Measurements from ENCODE around the gene SHISAL2A.

The SHISAL2A gene

DNA sequence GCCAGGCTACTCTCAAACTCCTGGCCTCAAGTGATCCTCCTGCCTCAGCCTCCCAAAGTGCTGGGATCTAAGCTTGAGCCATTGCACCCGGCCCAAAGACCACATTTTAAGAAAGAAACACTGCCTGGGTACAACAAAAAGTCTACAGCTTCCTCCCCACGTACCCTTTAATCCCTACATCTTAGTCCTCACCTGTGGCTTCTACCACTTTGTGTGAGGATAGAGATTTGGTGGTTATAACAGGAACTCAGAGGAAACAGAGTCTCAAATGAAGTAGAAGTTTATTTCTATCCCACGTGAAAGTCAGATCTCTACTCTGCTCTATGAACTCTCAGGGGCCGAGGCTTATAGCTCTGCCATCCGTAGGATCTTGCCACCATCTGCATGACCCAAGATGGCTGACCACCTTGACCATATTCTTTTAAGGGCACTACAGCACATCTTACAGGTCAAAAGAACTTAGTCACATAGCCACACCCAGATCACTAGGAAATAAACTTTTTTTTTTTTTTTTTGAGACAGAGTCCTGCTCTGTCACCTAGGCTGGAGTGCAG lies 17.4 kb upstream of the SHISAL2A start:
- in situ Hi-C loops (cut with MboI; ENCODE audit: low sequenced_read_pairs) = no loop called here

DNA sequence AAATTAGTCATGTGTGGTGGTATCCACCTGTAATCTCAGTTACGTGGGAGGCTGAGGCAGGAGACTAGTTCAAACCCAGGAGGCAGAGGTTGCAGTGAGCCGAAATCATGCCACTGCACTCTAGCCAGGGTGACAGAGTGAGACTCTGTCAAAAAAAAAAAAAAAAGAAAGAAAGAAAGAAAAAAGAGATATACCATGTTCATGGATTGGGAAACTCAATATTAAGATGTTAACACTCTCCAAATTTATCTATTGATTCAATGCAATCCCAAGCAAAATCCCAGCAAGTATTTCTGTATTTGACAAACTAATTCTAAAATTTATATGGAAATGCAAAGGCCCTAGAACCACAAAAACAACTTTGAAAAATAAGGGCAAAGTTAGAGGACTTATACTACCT lies 11.0 kb upstream of the SHISAL2A start:
- in situ Hi-C loops (cut with MboI; ENCODE audit: low sequenced_read_pairs) = no loop called here

GRCh38 chr1:52623812-52624211 lies 9.2 kb upstream of the SHISAL2A start:
- in situ Hi-C loops (cut with MboI; ENCODE audit: low sequenced_read_pairs) = no loop called here

DNA sequence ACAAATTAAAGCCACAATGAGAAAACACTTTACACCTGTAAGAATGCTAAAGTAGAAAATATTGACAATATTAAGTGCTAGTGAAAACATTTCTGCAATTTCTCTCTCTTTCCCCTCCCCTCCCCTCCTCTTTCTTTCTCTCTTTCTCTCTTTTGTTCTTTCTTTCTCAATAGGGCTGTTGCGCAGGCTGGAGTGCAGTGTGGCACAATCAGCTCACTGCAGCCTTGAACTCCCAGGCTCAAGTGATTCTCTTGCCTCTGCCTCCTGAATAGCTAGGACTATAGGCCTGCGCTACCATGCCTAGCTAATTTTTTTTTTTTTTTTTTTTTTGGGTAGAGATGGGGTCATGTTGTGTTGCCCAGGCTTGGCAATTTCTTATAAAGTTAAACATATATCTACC lies 5.9 kb upstream of the SHISAL2A start:
- in situ Hi-C loops (cut with MboI; ENCODE audit: low sequenced_read_pairs) = no loop called here

GRCh38 chr1:52628614-52629324 lies 4.2 kb upstream of the SHISAL2A start:
- in situ Hi-C loops (cut with MboI; ENCODE audit: low sequenced_read_pairs) = no loop called here

DNA sequence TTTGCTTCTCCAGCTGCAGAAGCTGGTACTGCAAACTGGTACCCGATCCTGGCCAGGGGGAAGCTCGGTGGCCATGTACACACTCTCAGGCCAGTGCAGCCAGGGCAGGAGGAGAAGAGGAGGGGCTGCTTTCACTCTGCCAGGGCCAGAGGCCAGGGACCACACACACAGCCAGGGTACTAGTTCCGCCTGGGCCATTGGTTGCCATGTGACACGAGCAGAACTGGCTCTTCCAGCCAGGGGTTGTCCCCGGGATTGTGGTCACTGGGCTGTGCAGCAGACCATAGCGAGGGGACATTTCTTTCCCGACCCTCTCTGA lies 3.7 kb upstream of the SHISAL2A start:
- in situ Hi-C loops (cut with MboI; ENCODE audit: low sequenced_read_pairs) = no loop called here

- in situ Hi-C loops (cut with MboI; ENCODE audit: low sequenced_read_pairs) = no loop called here
Observed at GRCh38 chr1:52629667-52630066, 3.3 kb upstream of the SHISAL2A start.

DNA sequence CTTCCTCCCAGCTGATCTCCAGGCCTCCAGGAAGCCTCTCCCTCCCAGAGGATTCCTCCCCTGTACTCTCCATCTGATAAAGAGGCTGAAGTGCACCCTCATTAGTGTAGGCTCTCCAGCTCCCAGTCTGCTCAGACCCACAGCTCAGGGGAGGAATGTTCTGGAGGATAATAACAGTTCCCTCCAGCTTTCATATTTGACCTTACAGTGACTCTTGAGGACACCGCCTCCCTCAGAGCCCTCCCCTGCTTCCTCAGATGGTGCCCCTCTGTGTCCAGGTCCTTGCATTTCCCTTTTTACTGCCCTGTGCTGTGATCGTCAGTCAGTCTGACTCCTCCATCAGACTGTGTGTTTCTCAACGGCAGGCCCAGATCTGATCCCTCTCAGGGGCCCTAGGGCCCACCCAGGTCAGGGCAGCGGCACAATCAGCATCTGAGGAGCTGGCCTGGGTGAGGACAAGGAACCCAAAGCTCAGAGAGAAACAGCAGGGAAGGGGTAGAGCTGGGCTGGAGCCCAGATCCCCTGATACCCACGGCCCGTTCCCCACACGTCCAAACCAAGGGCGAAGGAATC lies 1.1 kb upstream of the SHISAL2A start:
- in situ Hi-C loops (cut with MboI; ENCODE audit: low sequenced_read_pairs) = no loop called here

DNA sequence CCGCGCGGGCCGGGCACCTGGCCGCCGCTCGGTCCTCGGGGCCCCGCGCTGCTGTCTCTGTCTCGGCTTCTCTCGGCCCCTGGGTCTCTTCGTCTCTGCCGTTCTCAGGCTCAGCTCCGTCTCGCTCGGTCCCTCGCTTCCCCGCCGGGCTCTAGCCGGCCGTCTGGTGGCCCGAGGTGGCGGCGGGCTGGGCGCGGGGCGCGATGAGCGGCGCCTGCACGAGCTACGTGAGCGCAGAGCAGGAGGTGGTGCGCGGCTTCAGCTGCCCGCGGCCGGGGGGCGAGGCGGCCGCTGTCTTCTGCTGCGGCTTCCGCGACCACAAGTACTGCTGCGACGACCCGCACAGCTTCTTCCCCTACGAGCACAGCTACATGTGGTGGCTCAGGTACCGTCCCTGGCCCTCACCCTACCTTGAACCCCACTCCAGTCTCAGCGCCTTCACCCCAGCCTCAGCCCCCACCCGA lies 355 bp downstream of the SHISAL2A start:
- in situ Hi-C loops (cut with MboI; ENCODE audit: low sequenced_read_pairs) = no loop called here

- in situ Hi-C loops (cut with MboI; ENCODE audit: low sequenced_read_pairs) = no loop called here
Observed at GRCh38 chr1:52634111-52634510, 1.1 kb downstream of the SHISAL2A start.

DNA sequence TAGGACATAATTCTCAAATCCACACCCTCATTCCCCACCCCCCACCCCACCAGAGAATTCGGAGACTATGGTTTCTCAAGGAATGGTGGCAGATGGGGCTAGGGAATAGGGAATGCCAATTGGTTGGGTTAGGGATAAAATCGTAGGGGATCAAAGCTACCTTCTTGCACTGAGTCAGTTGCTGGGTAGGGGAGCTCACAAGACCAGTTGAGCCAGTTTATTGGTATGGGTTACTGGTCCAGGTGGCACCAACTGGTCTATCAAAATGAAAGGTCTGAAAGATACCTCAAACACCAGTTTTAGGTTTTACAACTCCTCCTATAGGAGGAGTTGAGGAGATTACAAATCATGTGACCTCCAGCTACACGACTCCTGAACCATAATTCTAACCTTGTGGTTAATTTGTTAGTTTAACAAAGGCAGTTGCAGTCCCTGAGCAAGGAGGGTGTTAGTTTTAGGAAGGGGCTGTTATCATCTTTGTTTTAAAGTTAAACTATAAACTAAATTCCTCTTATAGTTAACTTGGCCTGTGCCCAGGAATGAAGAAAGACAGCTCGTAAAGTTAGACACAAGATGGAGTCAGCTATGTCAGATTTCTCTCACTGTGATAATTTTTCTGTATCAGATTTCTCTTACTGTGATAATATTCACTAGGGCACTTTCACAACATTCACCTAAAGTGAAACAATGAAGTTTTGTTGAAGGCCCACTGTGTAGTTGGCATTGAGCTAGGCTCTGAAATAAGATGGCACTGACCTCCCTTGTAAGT lies 2.5 kb downstream of the SHISAL2A start:
- in situ Hi-C loops (cut with MboI; ENCODE audit: low sequenced_read_pairs) = no loop called here

- in situ Hi-C loops (cut with MboI; ENCODE audit: low sequenced_read_pairs) = no loop called here
Observed at GRCh38 chr1:52636721-52637695, 4.0 kb downstream of the SHISAL2A start.

DNA sequence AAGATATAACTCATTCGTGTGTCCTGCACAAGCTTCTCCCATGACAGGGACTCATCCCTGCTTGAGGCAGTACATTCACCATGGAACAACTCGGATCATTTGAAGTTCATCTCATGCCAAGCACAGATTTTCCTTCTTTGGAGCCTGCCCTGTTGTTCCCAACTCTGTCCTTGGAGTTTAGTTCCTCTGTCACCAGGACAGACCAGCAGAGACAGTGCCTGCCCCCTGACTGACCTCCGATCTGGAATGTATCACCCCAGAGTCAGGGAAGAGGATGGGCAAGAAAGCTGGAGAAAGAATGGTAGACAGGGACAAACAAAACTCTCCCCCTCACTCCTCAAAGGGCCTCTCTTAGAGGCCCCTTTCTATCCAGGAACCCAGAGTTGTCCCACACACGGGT lies 5.0 kb downstream of the SHISAL2A start:
- in situ Hi-C loops (cut with MboI; ENCODE audit: low sequenced_read_pairs) = no loop called here

GRCh38 chr1:52640697-52641096 lies 7.7 kb downstream of the SHISAL2A start:
- in situ Hi-C loops (cut with MboI; ENCODE audit: low sequenced_read_pairs) = no loop called here

GRCh38 chr1:52641307-52641706 lies 8.3 kb downstream of the SHISAL2A start:
- in situ Hi-C loops (cut with MboI; ENCODE audit: low sequenced_read_pairs) = no loop called here

GRCh38 chr1:52645261-52645660 lies 12.3 kb downstream of the SHISAL2A start:
- in situ Hi-C loops (cut with MboI; ENCODE audit: low sequenced_read_pairs) = no loop called here

GRCh38 chr1:52651904-52652303 lies 18.9 kb downstream of the SHISAL2A start:
- in situ Hi-C loops (cut with MboI; ENCODE audit: low sequenced_read_pairs) = no loop called here

DNA sequence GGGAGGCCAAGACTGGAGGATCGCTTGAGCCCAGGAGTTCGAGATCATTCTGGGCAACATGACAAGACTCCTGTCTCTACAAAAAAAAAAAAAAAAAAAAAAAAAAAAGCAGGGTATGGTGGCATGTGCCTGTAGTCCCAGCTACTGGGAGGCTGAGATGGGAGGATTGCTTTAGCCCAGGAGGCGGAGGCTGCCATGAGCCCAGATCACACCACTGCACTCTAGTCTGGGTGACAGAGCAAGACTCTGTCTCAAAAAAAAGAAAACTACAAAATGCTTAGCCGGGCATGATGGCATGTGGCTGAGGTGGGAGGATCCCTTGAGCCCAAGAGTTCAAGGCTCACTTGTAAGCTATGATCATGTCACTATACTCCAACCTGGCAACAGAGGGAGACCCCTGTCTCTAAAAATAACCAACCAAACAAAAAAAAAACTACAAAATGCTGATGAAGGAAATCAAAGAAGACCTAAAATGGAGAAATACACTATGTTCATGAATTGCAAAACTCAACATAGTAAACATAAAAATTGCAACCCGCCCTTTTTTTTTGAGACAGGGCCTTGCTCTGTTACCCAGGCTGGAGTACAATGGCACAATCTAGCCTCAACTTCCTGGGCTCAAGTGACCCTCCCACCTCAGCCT lies 20.4 kb downstream of the SHISAL2A start:
- in situ Hi-C loops (cut with MboI; ENCODE audit: low sequenced_read_pairs) = no loop called here

DNA sequence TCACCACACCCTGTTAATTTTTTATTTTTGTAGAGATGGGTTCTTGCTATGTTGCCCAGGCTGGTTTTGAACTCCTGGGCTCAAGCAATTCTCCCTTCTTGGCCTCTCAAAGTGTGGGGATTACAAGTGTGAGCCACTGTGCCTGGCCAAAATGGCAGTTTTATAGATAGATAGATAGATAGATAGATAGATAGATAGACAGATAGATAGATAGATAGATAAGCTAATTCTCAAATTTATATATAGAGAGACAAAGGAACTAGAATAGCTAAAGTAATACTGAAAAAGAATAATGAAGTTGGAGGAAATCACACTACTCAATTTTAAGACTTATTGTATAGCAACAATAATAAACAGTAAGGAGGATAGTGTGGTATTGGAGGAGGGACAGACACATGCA lies 21.1 kb downstream of the SHISAL2A start:
- in situ Hi-C loops (cut with MboI; ENCODE audit: low sequenced_read_pairs) = no loop called here

- in situ Hi-C loops (cut with MboI; ENCODE audit: low sequenced_read_pairs) = no loop called here
Observed at GRCh38 chr1:52657702-52658101, 24.7 kb downstream of the SHISAL2A start.

Measured in hTERT RPE-1 (cell line).